Measurements from ENCODE around the gene SLC25A3.
"Not testable (repeated sequence)": the region's sequence is repeated elsewhere in the genome, so short reads cannot be mapped to it uniquely, and the experiment has no call there.

GRCh38 chr12:98576795-98577194 is 16.7 kb upstream of the SLC25A3 start:
- not testable (repeated sequence) for TF ChIP-seq CTCF (IDR thresholded peaks at IDR 0.05; ENCODE audit: low read depth, low read length, missing input control); SP1 (IDR thresholded peaks at IDR 0.05); YY1 (IDR thresholded peaks at IDR 0.05); REST (IDR thresholded peaks at IDR 0.05); MAX (IDR thresholded peaks at IDR 0.05); GABPA (IDR thresholded peaks at IDR 0.05 in 1 of 2, conservative IDR thresholded peaks at IDR 0.05 in 1 of 2); ZBTB33 (IDR thresholded peaks at IDR 0.05); EGR1 (IDR thresholded peaks at IDR 0.05; ENCODE audit: low read depth in 2 of 2); TAF1 (conservative IDR thresholded peaks at IDR 0.05); HNF4A (conservative IDR thresholded peaks at IDR 0.05)
- TF ChIP-seq, protein P1, sequence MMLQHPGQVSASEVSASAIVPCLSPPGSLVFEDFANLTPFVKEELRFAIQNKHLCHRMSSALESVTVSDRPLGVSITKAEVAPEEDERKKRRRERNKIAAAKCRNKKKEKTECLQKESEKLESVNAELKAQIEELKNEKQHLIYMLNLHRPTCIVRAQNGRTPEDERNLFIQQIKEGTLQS (IDR thresholded peaks at IDR 0.05): not testable (repeated sequence)

All from liver (tissue), 3 donors.